ENCODE data around the gene GLDC.
"Not testable (repeated sequence)": the region's sequence is repeated elsewhere in the genome, so short reads cannot be mapped to it uniquely, and the experiment has no call there.

Gene GLDC

GRCh38 chr9:6665628-6666027 lies 20.1 kb upstream of the GLDC start:
- no peak overlapping the region for H3K4me3 ChIP-seq (ENCODE audit: low read depth in 1 of 2, low read length in 2 of 2)
- H3K9me3 ChIP-seq (ENCODE audit: control insufficient read depth in 1 of 2, low read length in 2 of 2): no peaks in the 10 kb centered on the region
- H3K27me3 ChIP-seq (ENCODE audit: control insufficient read depth in 1 of 2, insufficient read depth in 2 of 2, low read length in 2 of 2): no peaks in the 10 kb centered on the region
- no peak overlapping the region for H3K27ac ChIP-seq (ENCODE audit: low read depth, low read length)
- H3K36me3 ChIP-seq (ENCODE audit: control insufficient read depth in 1 of 2, insufficient read depth in 2 of 2, low read length in 2 of 2): no peaks in the 10 kb centered on the region
- H3K4me1 ChIP-seq (ENCODE audit: control insufficient read depth in 1 of 2, insufficient read depth in 2 of 2, low read length in 2 of 2): peaks cover 0 to 10% of the 10 kb centered on the region in 2 donors
- H3K9ac ChIP-seq (ENCODE audit: low read depth in 1 of 2, low read length in 2 of 2): no peak overlapping the region

GRCh38 chr9:6664204-6664680 lies 18.7 kb upstream of the GLDC start:
- peaks cover 0 to 10% of the 10 kb centered on the region in 2 donors for H3K4me1 ChIP-seq (ENCODE audit: control insufficient read depth in 1 of 2, insufficient read depth in 2 of 2, low read length in 2 of 2)
- no peaks in the 10 kb centered on the region for H3K27me3 ChIP-seq (ENCODE audit: control insufficient read depth in 1 of 2, insufficient read depth in 2 of 2, low read length in 2 of 2)
- no peaks in the 10 kb centered on the region for H3K36me3 ChIP-seq (ENCODE audit: control insufficient read depth in 1 of 2, insufficient read depth in 2 of 2, low read length in 2 of 2)
- no peak overlapping the region for H3K9ac ChIP-seq (ENCODE audit: low read depth in 1 of 2, low read length in 2 of 2)
- H3K9me3 ChIP-seq (ENCODE audit: control insufficient read depth in 1 of 2, low read length in 2 of 2): no peaks in the 10 kb centered on the region
- H3K27ac ChIP-seq (ENCODE audit: low read depth, low read length): no peak overlapping the region
- no peak overlapping the region for H3K4me3 ChIP-seq (ENCODE audit: low read depth in 1 of 2, low read length in 2 of 2)

- Histone ChIP-seq H3K36me3 (ENCODE audit: control insufficient read depth in 1 of 2, insufficient read depth in 2 of 2, low read length in 2 of 2) (no peaks in the 10 kb centered on the region), H3K4me1 (ENCODE audit: control insufficient read depth in 1 of 2, insufficient read depth in 2 of 2, low read length in 2 of 2) (peaks cover 0 to 10% of the 10 kb centered on the region in 2 donors), H3K9ac (ENCODE audit: low read depth in 1 of 2, low read length in 2 of 2) (no peak overlapping the region), H3K9me3 (ENCODE audit: control insufficient read depth in 1 of 2, low read length in 2 of 2) (no peaks in the 10 kb centered on the region), H3K27ac (ENCODE audit: low read depth, low read length) (no peak overlapping the region), H3K4me3 (ENCODE audit: low read depth in 1 of 2, low read length in 2 of 2) (no peak overlapping the region), H3K27me3 (ENCODE audit: control insufficient read depth in 1 of 2, insufficient read depth in 2 of 2, low read length in 2 of 2) (no peaks in the 10 kb centered on the region)
These were observed 15.0 kb upstream of the GLDC start for GRCh38 chr9:6660512-6660911.

GRCh38 chr9:6658628-6659353 lies 13.3 kb upstream of the GLDC start:
- no peaks in the 10 kb centered on the region for H3K36me3 ChIP-seq (ENCODE audit: control insufficient read depth in 1 of 2, insufficient read depth in 2 of 2, low read length in 2 of 2)
- H3K27ac ChIP-seq (ENCODE audit: low read depth, low read length): no peak overlapping the region
- no peaks in the 10 kb centered on the region for H3K4me1 ChIP-seq (ENCODE audit: control insufficient read depth in 1 of 2, insufficient read depth in 2 of 2, low read length in 2 of 2)
- no peak overlapping the region for H3K9ac ChIP-seq (ENCODE audit: low read depth in 1 of 2, low read length in 2 of 2)
- no peaks in the 10 kb centered on the region for H3K9me3 ChIP-seq (ENCODE audit: control insufficient read depth in 1 of 2, low read length in 2 of 2)
- H3K27me3 ChIP-seq (ENCODE audit: control insufficient read depth in 1 of 2, insufficient read depth in 2 of 2, low read length in 2 of 2): no peaks in the 10 kb centered on the region
- H3K4me3 ChIP-seq (ENCODE audit: low read depth in 1 of 2, low read length in 2 of 2): no peak overlapping the region

DNA sequence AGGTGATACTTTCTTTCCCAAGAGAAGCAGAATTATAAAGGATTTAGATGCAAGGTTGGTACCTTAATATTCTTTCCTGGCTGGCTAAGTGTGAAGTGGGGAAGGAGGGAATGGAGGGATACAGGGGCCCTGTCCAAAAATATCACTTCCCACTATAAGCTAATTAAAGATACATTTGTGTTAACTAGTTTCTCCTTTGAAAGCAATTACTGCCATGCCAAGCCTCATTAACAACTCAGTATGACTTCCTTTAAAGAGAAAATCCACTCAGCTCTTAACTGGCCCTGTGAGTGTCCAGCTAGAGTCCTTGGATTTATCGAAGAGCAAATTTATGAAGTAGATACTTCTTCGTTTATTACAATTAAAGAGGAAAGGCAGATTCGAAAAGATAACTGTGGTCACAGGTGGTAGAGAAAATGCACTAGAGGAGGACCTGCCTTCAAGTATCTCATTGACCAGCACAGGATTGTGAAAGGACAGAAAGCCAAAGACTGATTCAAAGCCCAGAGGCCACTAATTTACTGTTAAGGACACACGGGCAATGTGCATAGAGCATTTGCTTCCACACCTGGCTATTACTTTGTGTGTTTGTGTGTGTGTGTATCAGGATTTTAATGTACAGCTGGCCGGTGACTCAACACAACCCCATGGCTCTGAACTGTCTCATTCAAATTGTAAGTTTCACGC lies 11.2 kb upstream of the GLDC start:
- H3K4me3 ChIP-seq (ENCODE audit: low read depth in 1 of 2, low read length in 2 of 2): no peak overlapping the region
- H3K9me3 ChIP-seq (ENCODE audit: control insufficient read depth in 1 of 2, low read length in 2 of 2): no peaks in the 10 kb centered on the region
- no peaks in the 10 kb centered on the region for H3K4me1 ChIP-seq (ENCODE audit: control insufficient read depth in 1 of 2, insufficient read depth in 2 of 2, low read length in 2 of 2)
- H3K27ac ChIP-seq (ENCODE audit: low read depth, low read length): no peak overlapping the region
- H3K36me3 ChIP-seq (ENCODE audit: control insufficient read depth in 1 of 2, insufficient read depth in 2 of 2, low read length in 2 of 2): no peaks in the 10 kb centered on the region
- no peaks in the 10 kb centered on the region for H3K27me3 ChIP-seq (ENCODE audit: control insufficient read depth in 1 of 2, insufficient read depth in 2 of 2, low read length in 2 of 2)
- H3K9ac ChIP-seq (ENCODE audit: low read depth in 1 of 2, low read length in 2 of 2): no peak overlapping the region

- Histone ChIP-seq H3K9me3 (ENCODE audit: control insufficient read depth in 1 of 2, low read length in 2 of 2) (no peaks in the 10 kb centered on the region), H3K36me3 (ENCODE audit: control insufficient read depth in 1 of 2, insufficient read depth in 2 of 2, low read length in 2 of 2) (no peaks in the 10 kb centered on the region), H3K27ac (ENCODE audit: low read depth, low read length) (no peak overlapping the region), H3K9ac (ENCODE audit: low read depth in 1 of 2, low read length in 2 of 2) (no peak overlapping the region), H3K4me1 (ENCODE audit: control insufficient read depth in 1 of 2, insufficient read depth in 2 of 2, low read length in 2 of 2) (no peaks in the 10 kb centered on the region), H3K27me3 (ENCODE audit: control insufficient read depth in 1 of 2, insufficient read depth in 2 of 2, low read length in 2 of 2) (no peaks in the 10 kb centered on the region), H3K4me3 (ENCODE audit: low read depth in 1 of 2, low read length in 2 of 2) (no peak overlapping the region)
These were observed 9.5 kb upstream of the GLDC start for GRCh38 chr9:6655036-6655435.

DNA sequence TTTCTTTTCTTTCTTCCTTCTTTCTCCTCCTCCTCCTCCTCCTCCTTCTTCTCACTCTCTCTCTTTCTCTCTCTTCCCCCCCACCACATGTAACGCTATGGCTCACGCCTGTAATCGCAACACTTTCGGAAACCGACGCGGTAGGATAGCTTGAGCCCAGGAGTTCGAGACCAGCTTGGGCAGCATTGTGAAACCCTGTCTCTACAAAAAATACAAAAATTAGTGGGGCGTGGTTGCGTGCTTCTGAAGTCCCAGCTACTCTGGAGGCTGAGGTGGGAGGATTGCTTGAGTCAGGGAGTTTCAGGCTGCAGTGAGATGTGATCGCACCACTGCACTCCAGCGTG lies 736 bp upstream of the GLDC start:
- H3K27me3 ChIP-seq (ENCODE audit: control insufficient read depth in 1 of 2, insufficient read depth in 2 of 2, low read length in 2 of 2): peaks cover 13 to 26% of the 10 kb centered on the region in 2 donors
- no peaks in the 10 kb centered on the region for H3K36me3 ChIP-seq (ENCODE audit: control insufficient read depth in 1 of 2, insufficient read depth in 2 of 2, low read length in 2 of 2)
- H3K4me1 ChIP-seq (ENCODE audit: control insufficient read depth in 1 of 2, insufficient read depth in 2 of 2, low read length in 2 of 2): peaks cover 8 to 11% of the 10 kb centered on the region in 2 donors
- H3K9ac ChIP-seq (ENCODE audit: low read depth in 1 of 2, low read length in 2 of 2): no peak overlapping the region
- peak overlapping the region; percentile 67 to 73 for H3K4me3 ChIP-seq (ENCODE audit: low read depth in 1 of 2, low read length in 2 of 2)
- peak overlapping the region; percentile 32 for H3K27ac ChIP-seq (ENCODE audit: low read depth, low read length)
- no peaks in the 10 kb centered on the region for H3K9me3 ChIP-seq (ENCODE audit: control insufficient read depth in 1 of 2, low read length in 2 of 2)

GRCh38 chr9:6645105-6645354 lies 499 bp downstream of the GLDC start:
- peak overlapping the region; percentile 43 to 58 for H3K4me3 ChIP-seq (ENCODE audit: low read depth in 1 of 2, low read length in 2 of 2)
- not testable (repeated sequence) for H3K9ac ChIP-seq (ENCODE audit: low read depth in 1 of 2, low read length in 2 of 2); H3K36me3 ChIP-seq (ENCODE audit: control insufficient read depth in 1 of 2, insufficient read depth in 2 of 2, low read length in 2 of 2); H3K9me3 ChIP-seq (ENCODE audit: control insufficient read depth in 1 of 2, low read length in 2 of 2); H3K27ac ChIP-seq (ENCODE audit: low read depth, low read length)
- H3K4me1 ChIP-seq (ENCODE audit: control insufficient read depth in 1 of 2, insufficient read depth in 2 of 2, low read length in 2 of 2): peaks cover 8 to 11% of the 10 kb centered on the region in 2 donors
- H3K27me3 ChIP-seq (ENCODE audit: control insufficient read depth in 1 of 2, insufficient read depth in 2 of 2, low read length in 2 of 2): peaks cover 16 to 26% of the 10 kb centered on the region in 2 donors

DNA sequence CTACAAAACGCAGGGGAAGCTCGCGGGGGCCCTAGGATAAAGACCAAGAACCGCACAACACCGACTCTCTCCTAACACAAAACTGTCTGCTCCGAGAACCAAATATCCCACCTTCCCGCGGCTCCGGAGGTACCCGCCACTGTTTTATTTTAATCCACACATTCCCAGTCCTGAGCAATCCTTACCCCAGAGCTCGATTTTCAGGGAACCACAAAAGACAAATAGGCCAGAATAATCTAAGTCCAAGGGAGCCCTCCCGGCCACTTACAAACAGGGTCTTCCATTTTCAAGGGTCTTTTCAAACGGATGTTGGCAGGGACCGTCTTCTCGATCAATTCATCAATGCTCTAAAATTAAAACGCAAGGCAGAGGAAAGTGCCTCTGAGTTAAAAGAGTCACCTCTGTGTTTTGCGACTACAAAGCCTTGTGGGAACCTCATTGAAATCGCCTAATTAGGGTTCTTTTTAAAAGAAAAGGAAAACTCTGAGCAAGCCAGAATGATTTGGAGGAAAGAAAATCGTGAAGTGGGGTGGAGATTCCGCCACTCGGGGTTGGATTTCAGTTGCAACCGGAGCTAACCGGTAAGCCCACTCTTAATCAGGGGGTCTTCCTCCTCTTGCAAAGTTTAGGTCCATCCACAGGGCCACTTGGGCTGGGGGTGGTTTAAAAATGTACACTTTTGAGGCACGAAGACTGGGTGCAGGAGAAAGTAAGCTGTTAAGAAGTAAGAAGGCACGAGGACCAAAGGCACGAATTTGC lies 1.0 kb downstream of the GLDC start:
- H3K4me1 ChIP-seq (ENCODE audit: control insufficient read depth in 1 of 2, insufficient read depth in 2 of 2, low read length in 2 of 2): peaks cover 8 to 11% of the 10 kb centered on the region in 2 donors
- no peaks in the 10 kb centered on the region for H3K36me3 ChIP-seq (ENCODE audit: control insufficient read depth in 1 of 2, insufficient read depth in 2 of 2, low read length in 2 of 2)
- no peaks in the 10 kb centered on the region for H3K9me3 ChIP-seq (ENCODE audit: control insufficient read depth in 1 of 2, low read length in 2 of 2)
- H3K27ac ChIP-seq (ENCODE audit: low read depth, low read length): no peak overlapping the region
- H3K27me3 ChIP-seq (ENCODE audit: control insufficient read depth in 1 of 2, insufficient read depth in 2 of 2, low read length in 2 of 2): peaks cover 16 to 26% of the 10 kb centered on the region in 2 donors
- peak overlapping the region; percentile 43 to 58 for H3K4me3 ChIP-seq (ENCODE audit: low read depth in 1 of 2, low read length in 2 of 2)
- H3K9ac ChIP-seq (ENCODE audit: low read depth in 1 of 2, low read length in 2 of 2): peak overlapping the region in 1 of 2 donors; percentile 21

DNA sequence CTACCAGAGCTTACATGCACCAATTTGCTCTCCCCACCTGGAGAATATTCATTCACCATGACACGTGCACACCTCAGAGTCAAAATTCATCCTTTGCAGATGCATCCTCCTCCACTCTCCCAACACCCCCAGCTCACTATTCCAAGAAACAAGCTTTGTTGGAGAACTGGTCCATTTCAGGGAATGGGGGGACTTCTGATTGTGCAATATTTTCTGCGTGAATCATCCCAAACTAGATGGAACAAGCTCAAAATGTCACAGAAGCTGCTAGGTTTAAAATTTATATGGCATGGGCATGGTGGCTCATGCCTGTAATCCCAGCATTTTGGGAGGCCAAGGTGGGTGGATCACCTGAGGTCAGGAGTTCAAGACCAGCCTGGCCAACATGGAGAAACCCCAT lies 3.6 kb downstream of the GLDC start:
- Histone ChIP-seq H3K4me1 (ENCODE audit: control insufficient read depth in 1 of 2, insufficient read depth in 2 of 2, low read length in 2 of 2) (peaks cover 8 to 11% of the 10 kb centered on the region in 2 donors), H3K27me3 (ENCODE audit: control insufficient read depth in 1 of 2, insufficient read depth in 2 of 2, low read length in 2 of 2) (peaks cover 16 to 26% of the 10 kb centered on the region in 2 donors), H3K9ac (ENCODE audit: low read depth in 1 of 2, low read length in 2 of 2) (no peak overlapping the region), H3K36me3 (ENCODE audit: control insufficient read depth in 1 of 2, insufficient read depth in 2 of 2, low read length in 2 of 2) (no peaks in the 10 kb centered on the region), H3K4me3 (ENCODE audit: low read depth in 1 of 2, low read length in 2 of 2) (no peak overlapping the region), H3K9me3 (ENCODE audit: control insufficient read depth in 1 of 2, low read length in 2 of 2) (no peaks in the 10 kb centered on the region), H3K27ac (ENCODE audit: low read depth, low read length) (no peak overlapping the region)
